Stimulated activated naive CD4-positive, alpha-beta T cell (primary cell): ENCODE data around the gene GPC3.

Source experiments
- DNase-seq, 6 experiments: peaks; one replicate each; lab custom pipeline; 2025; lab: John Stamatoyannopoulos, UW

Gene GPC3

GRCh38 chrX:133926809-133927208 lies 58.6 kb downstream of the GPC3 start:
- no peak for DNase-seq

GRCh38 chrX:133926099-133926498 lies 59.3 kb downstream of the GPC3 start:
- DNase-seq, result no peak

GRCh38 chrX:133924548-133924947 lies 60.8 kb downstream of the GPC3 start:
- DNase-seq, result no peak

- no peak for DNase-seq
Measured at GRCh38 chrX:133923548-133923947, 61.8 kb downstream of the GPC3 start.

GRCh38 chrX:133923113-133923512 lies 62.3 kb downstream of the GPC3 start:
- peak in 3 of 6 experiments; percentile 21 to 54 (median 42) for DNase-seq

- no peak for DNase-seq
Measured at GRCh38 chrX:133922390-133922771, 63.0 kb downstream of the GPC3 start.

GRCh38 chrX:133921764-133922389 lies 63.5 kb downstream of the GPC3 start:
- peak in 2 of 6 experiments; percentile 19 to 23 for DNase-seq

- DNase-seq, result no peak
Measured at GRCh38 chrX:133921086-133921485, 64.3 kb downstream of the GPC3 start.

GRCh38 chrX:133918361-133918771 lies 67.0 kb downstream of the GPC3 start:
- no peak for DNase-seq

- DNase-seq, result no peak
Measured at GRCh38 chrX:133916984-133917722, 68.2 kb downstream of the GPC3 start.

GRCh38 chrX:133913658-133914388 lies 71.6 kb downstream of the GPC3 start:
- DNase-seq, result no peak

- DNase-seq, result no peak
Measured at GRCh38 chrX:133913009-133913408, 72.4 kb downstream of the GPC3 start.

GRCh38 chrX:133911825-133912495 lies 73.4 kb downstream of the GPC3 start:
- no peak for DNase-seq

- no peak for DNase-seq
Measured at GRCh38 chrX:133910539-133910938, 74.9 kb downstream of the GPC3 start.

GRCh38 chrX:133909888-133910287 lies 75.5 kb downstream of the GPC3 start:
- DNase-seq, result no peak

GRCh38 chrX:133908223-133908955 lies 77.0 kb downstream of the GPC3 start:
- DNase-seq, result no peak

- no peak for DNase-seq
Measured at GRCh38 chrX:133907606-133908005, 77.8 kb downstream of the GPC3 start.

GRCh38 chrX:133905305-133905704 lies 80.1 kb downstream of the GPC3 start:
- DNase-seq, result no peak

GRCh38 chrX:133897593-133898163 lies 87.7 kb downstream of the GPC3 start:
- DNase-seq, result no peak

GRCh38 chrX:133892337-133892736 lies 93.1 kb downstream of the GPC3 start:
- no peak for DNase-seq

GRCh38 chrX:133888984-133889383 lies 96.4 kb downstream of the GPC3 start:
- no peak for DNase-seq
